Right lobe of liver (tissue), 4 donors: ENCODE results near the gene DSC2.

Experiments used
- POLR2A ChIP-seq: fragments of 450-650 bp; IDR thresholded peaks from one replicate; pipeline ENCODE4 v1.6.1; 2017; ENCODE audit warnings: antibody characterized with exemption, mild to moderate bottlenecking
- TF ChIP-seq, protein P1 (sequence below), 4 donors: fragments of 200-600 bp in 3 of 4; fragments of 450-650 bp in 1 of 4; IDR thresholded peaks; one replicate each; pipeline versions ENCODE4 v1.5.1 to v1.8.0; 2016 to 2022; ENCODE audit warnings: antibody characterized with exemption in 4 of 4, mild to moderate bottlenecking in 2 of 4
- donor health status: DM: no; HTN: no; CAD: no.
- donor health status: DM: no; HTN: no; CAD: no.
- donor health status: DM: no; HTN: yes; CAD: no.

DNA sequence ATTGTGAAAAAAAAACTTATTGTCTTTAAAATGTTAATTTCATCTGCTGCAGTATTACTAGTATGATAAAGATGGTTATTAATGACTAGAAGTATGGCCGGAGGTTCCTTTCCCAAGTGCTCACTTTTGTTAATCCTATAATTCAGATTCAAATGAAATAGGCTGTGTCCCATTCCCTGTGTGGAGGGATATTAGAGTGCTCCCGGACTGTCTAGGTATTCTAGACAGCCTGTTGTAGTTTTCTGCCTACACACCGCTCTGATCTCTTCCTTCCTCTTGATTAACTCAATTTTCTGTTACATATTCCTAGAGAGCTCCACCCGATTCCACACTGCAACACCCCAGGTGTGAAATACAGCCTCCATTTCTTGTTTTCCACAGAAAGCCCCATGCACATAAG, 44.3 kb downstream of the DSC2 start:
- TF ChIP-seq, protein P1, sequence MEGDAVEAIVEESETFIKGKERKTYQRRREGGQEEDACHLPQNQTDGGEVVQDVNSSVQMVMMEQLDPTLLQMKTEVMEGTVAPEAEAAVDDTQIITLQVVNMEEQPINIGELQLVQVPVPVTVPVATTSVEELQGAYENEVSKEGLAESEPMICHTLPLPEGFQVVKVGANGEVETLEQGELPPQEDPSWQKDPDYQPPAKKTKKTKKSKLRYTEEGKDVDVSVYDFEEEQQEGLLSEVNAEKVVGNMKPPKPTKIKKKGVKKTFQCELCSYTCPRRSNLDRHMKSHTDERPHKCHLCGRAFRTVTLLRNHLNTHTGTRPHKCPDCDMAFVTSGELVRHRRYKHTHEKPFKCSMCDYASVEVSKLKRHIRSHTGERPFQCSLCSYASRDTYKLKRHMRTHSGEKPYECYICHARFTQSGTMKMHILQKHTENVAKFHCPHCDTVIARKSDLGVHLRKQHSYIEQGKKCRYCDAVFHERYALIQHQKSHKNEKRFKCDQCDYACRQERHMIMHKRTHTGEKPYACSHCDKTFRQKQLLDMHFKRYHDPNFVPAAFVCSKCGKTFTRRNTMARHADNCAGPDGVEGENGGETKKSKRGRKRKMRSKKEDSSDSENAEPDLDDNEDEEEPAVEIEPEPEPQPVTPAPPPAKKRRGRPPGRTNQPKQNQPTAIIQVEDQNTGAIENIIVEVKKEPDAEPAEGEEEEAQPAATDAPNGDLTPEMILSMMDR (IDR thresholded peaks at IDR 0.05) = no peak
- no peak for TF ChIP-seq POLR2A
